OCI-LY7 (cell line): Measurements from ENCODE around the gene RITA1. TPM values are rescaled to one million over a fixed set of nuclear protein-coding genes. Genes with fewer than 3 reads are reported as not detected.

Experiments
- BruUV-seq: library from RNA; stranded (reverse); fragments of 400-500 nt; replicated peaks from 2 replicates; lab custom pipeline; 2021; lab: Mats Ljungman, UMichigan
- CTCF ChIA-PET: fragments of 300-600 bp; sonication (Branson Sonifier 250); formaldehyde crosslinking; loops from one replicate; lab custom pipeline; 2022; ENCODE audit warnings: antibody characterized with exemption; ENCODE audit not compliant: unreplicated experiment; lab: Charles Lee
- POLR2A ChIA-PET: fragments of 300-600 bp; sonication (Branson Sonifier 250); formaldehyde crosslinking; loops from one replicate; lab custom pipeline; 2022; ENCODE audit warnings: antibody characterized with exemption; lab: Charles Lee
- DNase-seq: peaks from one replicate; pipeline ENCODE4 v3.0.0-alpha.2; 2015; ENCODE audit warnings: low spot score
- H2AFZ ChIP-seq: fragments of 200-600 bp; sonication (generic), shearing (Covaris generic); 2 replicates; pipeline ENCODE4 v1.6.1; 2014; ENCODE audit warnings: mild to moderate bottlenecking, antibody characterized with exemption, low read length, moderate library complexity
- H3K27ac ChIP-seq: fragments of 200-600 bp; sonication (generic); 2 replicates; pipeline ENCODE4 v1.5.1; 2014; ENCODE audit warnings: mixed run types, low read depth, mild to moderate bottlenecking, moderate library complexity, low read length, inconsistent platforms; ENCODE audit not compliant: poor library complexity, severe bottlenecking
- H3K36me3 ChIP-seq: fragments of 200-600 bp; sonication (generic); 2 replicates; pipeline ENCODE4 v1.6.1; 2014; ENCODE audit warnings: mild to moderate bottlenecking, antibody characterized with exemption, low read length, moderate library complexity, mixed read lengths; ENCODE audit not compliant: insufficient read depth
- H3K4me1 ChIP-seq: fragments of 200-600 bp; sonication (generic); 2 replicates; pipeline ENCODE4 v1.5.1; 2014; ENCODE audit warnings: mild to moderate bottlenecking, low read length; ENCODE audit not compliant: insufficient read depth, poor library complexity, severe bottlenecking
- H3K4me2 ChIP-seq: fragments of 200-600 bp; sonication (generic); 2 replicates; pipeline ENCODE4 v1.6.1; 2014; ENCODE audit warnings: mild to moderate bottlenecking, low read length
- H3K4me3 ChIP-seq: fragments of 200-600 bp; sonication (generic); 2 replicates; pipeline ENCODE4 v1.5.1; 2014; ENCODE audit warnings: mild to moderate bottlenecking, low read depth, low read length; ENCODE audit not compliant: poor library complexity, severe bottlenecking
- H3K79me2 ChIP-seq: fragments of 200-600 bp; sonication (generic); 2 replicates; pipeline ENCODE4 v1.6.1; 2016; ENCODE audit warnings: low read depth, mild to moderate bottlenecking, low read length, moderate library complexity, mixed read lengths; ENCODE audit not compliant: insufficient read depth
- H3K9me2 ChIP-seq: fragments of 200-600 bp; sonication (generic); 2 replicates; pipeline ENCODE4 v1.6.1; 2016; ENCODE audit warnings: mild to moderate bottlenecking, low read length, mixed read lengths; ENCODE audit not compliant: insufficient read depth
- H3K9me3 ChIP-seq: fragments of 200-600 bp; sonication (generic); 2 replicates; pipeline ENCODE4 v1.6.1; 2014; ENCODE audit warnings: mild to moderate bottlenecking, mixed run types, low read length, mixed read lengths
- H4K20me1 ChIP-seq: fragments of 200-600 bp; sonication (generic); 2 replicates; pipeline ENCODE4 v1.6.1; 2014; ENCODE audit warnings: mild to moderate bottlenecking, antibody characterized with exemption, low read length, moderate library complexity, mixed read lengths; ENCODE audit not compliant: insufficient read depth
- CTCF ChIP-seq: fragments of 200-600 bp; sonication (generic); conservative IDR thresholded peaks from 2 replicates; pipeline ENCODE4 v1.5.1; 2014; ENCODE audit warnings: mild to moderate bottlenecking, antibody characterized with exemption, low read length, moderate library complexity, mixed read lengths
- EZH2phosphoT487 ChIP-seq: fragments of 200-600 bp; sonication (generic); IDR thresholded peaks from 2 replicates; pipeline ENCODE4 v1.6.1; 2018; ENCODE audit warnings: low read depth, borderline replicate concordance, mild to moderate bottlenecking, mixed run types, antibody characterized with exemption, low read length, moderate library complexity, mixed read lengths
- intact Hi-C: fragments of 100-400 bp; cut with micrococcal nuclease; formaldehyde crosslinking; loops from one replicate; pipeline ENCODE4 v1.10.0; 2022; ENCODE audit not compliant: unreplicated experiment
- total RNA-seq, 2 experiments: library from RNA; depleted of rRNA in 1 of 2; stranded (reverse); fragments of >200 nt in 1 of 2; shearing (Covaris generic) in 1 of 2; gene quantifications; 2 replicates each; pipeline ENCODE4 v1.2.3, GENCODE V29; 2014 to 2022

Gene RITA1
- total RNA-seq, 2 experiments from 2014 or later = 68.6 to 90.8 TPM

DNA sequence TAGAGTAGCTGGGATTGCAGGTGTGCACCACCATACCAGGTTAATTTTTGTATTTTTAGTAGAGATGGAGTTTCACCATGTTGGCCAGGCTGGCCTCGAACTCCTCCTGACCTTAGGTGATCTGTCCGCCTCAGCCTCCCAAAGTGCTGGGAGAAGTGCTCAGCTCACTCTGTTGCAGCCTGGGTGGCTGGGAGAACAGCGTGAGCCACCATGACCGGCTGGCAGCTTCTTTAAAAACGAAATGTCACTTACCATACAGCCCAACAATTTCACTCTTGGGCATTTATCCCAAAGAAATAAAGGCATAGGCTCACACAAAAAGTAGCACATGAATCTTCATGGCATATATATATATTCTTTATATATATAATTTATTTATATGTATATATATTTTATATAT lies 40.7 kb upstream of the RITA1 start:
- intact Hi-C loops = no loop called here
- no peaks in the 10 kb centered on the region for H3K9me3 ChIP-seq
- BruUV-seq = no TSS peak

GRCh38 chr12:113145720-113146551 lies 39.6 kb upstream of the RITA1 start:
- ChIA-PET CTCF (no interaction called here), POLR2A (interaction anchor here (0.7 to 0.8 kb wide), 3 partner anchors 17 to 37 kb away, joined by 4 to 5 read pairs (median 4); no protein-coding TSS in a partner anchor)
- BruUV-seq = no TSS peak

More for the DNA sequence above, 40.7 kb upstream of the RITA1 start:
- H3K4me2 ChIP-seq = no peak overlapping the region
- H3K79me2 ChIP-seq = no peaks in the 10 kb centered on the region
- POLR2A ChIA-PET = interaction anchor here (0.8 to 0.9 kb wide), 2 partner anchors 10 to 17 kb away, joined by 3 read pairs; no protein-coding TSS in a partner anchor
- CTCF ChIA-PET = no interaction called here
- no peaks in the 10 kb centered on the region for H3K9me2 ChIP-seq
- no peak for TF ChIP-seq CTCF
- no peak for TF ChIP-seq EZH2phosphoT487
- no peaks in the 10 kb centered on the region for H3K36me3 ChIP-seq
- peaks cover 48% of the 10 kb centered on the region for H3K4me1 ChIP-seq
- H4K20me1 ChIP-seq = no peaks in the 10 kb centered on the region
- no peak overlapping the region for H2AFZ ChIP-seq
- DNase-seq = no peak
- H3K27ac ChIP-seq = no peak overlapping the region
- no peak overlapping the region for H3K4me3 ChIP-seq

More at GRCh38 chr12:113145720-113146551, 39.6 kb upstream of the RITA1 start:
- no peaks in the 10 kb centered on the region for H3K79me2 ChIP-seq
- H3K4me2 ChIP-seq = no peak overlapping the region; the same call in 1 of the 2 replicates
- no peak overlapping the region for H3K27ac ChIP-seq
- no peaks in the 10 kb centered on the region for H3K9me2 ChIP-seq
- H3K4me1 ChIP-seq = peaks cover 38% of the 10 kb centered on the region
- no peaks in the 10 kb centered on the region for H3K9me3 ChIP-seq
- H4K20me1 ChIP-seq = no peaks in the 10 kb centered on the region
- H2AFZ ChIP-seq = no peak overlapping the region; the same call in 1 of the 2 replicates
- no peak for TF ChIP-seq CTCF
- TF ChIP-seq EZH2phosphoT487 = no peak
- no peak for DNase-seq
- no peak overlapping the region for H3K4me3 ChIP-seq
- H3K36me3 ChIP-seq = no peaks in the 10 kb centered on the region
- intact Hi-C loops = no loop called here
